Erythroblast (primary cell): ENCODE results near the gene PHLDA2.

Experiments used
- DNase-seq, 2 experiments: peaks; one replicate each; lab custom pipeline; 2025; lab: John Stamatoyannopoulos, UW
- GATA1 ChIP-seq: IDR thresholded peaks from 2 replicates; pipeline ENCODE4 v1.6.1; 2011; ENCODE audit warnings: low read depth, mild to moderate bottlenecking, control low read depth, low read length, moderate library complexity
- POLR2A ChIP-seq: IDR thresholded peaks from 2 replicates; pipeline ENCODE4 v1.6.1; 2011; ENCODE audit warnings: mild to moderate bottlenecking, low read length

The PHLDA2 gene

DNA sequence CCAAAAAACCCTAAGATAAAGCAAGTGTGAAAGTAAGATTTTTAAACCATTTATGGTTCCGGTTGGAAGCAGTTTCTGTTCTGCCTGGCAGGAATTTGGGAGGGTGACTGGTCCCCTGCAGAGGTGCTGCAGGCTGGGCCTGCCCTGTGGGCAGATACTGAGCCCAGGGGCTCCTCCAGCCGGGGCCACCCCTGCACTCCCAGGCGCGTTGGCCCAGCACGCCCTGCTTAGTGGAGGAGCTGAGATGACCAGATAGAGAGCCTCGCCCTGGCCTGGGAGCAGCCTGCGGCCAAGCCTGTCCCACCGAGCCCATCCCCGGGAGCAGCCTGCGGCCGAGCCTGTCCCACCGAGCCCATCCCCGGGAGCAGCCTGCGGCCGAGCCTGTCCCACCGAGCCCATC, 8.0 kb downstream of the PHLDA2 start:
- TF ChIP-seq POLR2A = no peak
- TF ChIP-seq GATA1 = no peak
- DNase-seq = no peak

DNA sequence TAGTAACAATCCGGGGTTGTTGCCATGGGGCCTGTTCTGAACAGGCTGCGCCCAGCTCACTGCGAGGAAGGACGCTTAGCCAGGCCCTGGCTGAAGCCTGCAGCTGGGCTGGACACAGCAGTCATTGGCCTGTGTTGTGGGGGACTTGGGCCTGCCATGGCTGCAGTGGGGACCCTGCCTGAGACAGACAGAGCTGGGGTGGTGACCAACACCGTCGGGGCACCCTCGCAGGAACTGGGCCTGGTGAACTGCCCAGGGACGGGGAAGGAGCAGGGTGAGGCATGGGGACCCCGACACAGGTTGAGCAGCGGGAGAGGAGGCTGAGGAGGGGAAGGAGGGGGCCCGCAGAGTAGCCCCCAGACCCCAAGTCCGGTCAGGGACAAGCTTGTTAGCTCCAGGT, 8.9 kb downstream of the PHLDA2 start:
- DNase-seq = no peak
- TF ChIP-seq POLR2A (no peak), GATA1 (no peak)

DNA sequence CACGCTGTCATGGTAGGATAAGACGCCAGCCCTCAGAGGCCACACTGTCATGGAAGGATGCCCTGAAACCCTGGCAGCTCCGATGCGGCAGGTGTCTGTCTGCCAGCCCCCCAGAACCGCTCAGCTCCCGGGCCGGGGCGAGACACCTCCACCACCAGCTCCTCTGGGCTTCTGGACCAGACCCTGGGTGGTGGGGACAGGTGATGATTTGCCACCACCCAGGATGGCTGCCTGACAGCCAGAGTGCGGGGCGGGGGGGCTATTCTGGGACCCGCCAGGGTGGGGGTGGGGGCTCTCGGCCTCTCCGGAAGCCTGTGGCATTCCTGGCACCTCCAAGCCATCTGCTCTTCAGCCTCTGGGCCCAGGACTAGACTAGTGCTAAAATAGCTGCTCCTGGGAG, 9.4 kb downstream of the PHLDA2 start:
- no peak for DNase-seq
- no peak for TF ChIP-seq GATA1
- TF ChIP-seq POLR2A = no peak

DNA sequence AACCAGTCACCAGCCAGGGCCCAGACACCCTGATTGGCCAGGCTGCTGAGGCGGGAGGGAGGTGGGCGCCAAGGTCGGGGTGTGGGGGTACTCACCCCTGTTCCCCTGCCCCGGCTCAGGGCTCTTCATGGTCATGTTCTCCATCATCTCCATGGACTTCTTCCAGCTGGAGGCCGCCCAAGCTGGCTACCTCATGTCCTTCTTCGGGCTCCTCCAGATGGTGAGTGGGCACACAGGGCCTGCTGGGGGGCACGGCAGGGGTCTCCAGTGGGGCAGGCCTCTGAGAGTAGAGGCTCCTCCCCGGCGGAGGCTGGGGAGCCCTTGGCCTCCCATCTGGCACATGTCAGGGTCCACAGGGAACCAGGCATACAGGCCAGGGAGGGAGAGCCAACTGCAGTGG, 10.0 kb downstream of the PHLDA2 start:
- DNase-seq = no peak
- TF ChIP-seq GATA1 = no peak
- no peak for TF ChIP-seq POLR2A

DNA sequence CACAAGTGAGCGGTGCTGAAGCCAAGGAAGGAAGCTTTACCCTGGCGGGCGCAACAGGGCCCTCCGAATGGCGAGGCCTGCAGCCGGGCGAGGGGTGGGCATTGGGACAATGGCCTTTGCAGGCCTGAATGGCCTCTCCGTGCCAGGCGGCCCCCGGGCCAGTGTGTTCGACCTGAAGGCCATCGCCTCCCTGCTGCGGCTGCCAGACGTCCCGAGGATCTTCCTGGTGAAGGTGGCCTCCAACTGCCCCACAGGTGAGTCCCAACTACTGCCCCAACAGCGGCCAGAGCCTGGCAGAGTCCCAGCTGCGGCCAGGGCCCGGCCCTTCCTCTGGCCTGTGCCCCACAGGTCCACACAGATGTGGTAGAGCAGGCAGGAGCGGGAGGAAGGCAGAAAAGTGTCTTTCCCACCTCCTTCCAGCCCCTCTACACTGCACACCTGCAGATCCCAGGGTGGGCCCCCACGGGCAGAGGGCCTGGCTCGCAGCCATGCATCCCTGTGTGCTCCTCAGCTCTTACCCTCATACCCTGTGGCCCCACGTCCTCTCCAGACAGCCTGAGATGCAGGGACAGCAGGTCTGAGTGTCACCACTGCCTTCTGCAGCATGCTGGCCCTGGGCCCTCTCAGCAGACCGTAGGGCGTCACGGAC, 11.3 kb downstream of the PHLDA2 start:
- TF ChIP-seq POLR2A (no peak), GATA1 (no peak)
- no peak for DNase-seq

DNA sequence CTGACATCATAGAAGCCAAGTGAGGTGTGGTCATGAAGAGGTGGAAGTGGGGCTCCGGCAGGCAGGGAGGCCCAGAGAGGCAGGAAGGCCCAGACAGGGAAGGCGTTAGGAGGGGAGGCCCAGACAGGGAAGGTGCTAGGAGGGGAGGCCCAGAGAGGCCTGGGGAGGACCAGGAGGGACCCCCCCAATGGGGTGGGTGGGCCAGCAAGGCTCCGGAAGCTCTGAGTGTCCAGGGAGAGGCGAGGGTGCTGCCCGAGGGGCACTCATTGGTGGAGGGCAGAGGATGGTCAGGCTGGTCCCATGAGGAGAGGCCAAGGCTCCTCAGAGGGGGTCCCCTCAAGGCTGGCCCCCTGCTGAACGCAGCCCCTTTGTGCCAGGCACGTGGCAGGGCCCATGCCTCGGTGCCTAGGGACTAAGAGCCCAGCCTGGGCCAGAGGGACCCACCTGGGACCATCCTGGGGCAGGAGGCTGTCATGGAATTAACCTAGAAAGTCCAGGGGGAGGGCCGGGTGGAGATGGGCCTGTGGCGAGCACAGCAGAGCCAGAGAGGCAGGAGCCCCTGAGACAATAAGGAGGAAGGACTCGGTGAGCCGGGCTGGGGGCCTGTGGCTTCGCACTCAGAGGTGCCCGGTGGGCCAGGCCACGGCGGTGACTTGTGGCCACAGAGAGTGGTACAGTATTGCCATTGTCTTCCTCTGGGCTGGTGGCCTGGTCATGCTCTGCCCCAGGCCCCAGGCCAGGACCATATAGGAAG, 12.2 kb downstream of the PHLDA2 start:
- TF ChIP-seq POLR2A (no peak), GATA1 (no peak)
- DNase-seq = no peak

DNA sequence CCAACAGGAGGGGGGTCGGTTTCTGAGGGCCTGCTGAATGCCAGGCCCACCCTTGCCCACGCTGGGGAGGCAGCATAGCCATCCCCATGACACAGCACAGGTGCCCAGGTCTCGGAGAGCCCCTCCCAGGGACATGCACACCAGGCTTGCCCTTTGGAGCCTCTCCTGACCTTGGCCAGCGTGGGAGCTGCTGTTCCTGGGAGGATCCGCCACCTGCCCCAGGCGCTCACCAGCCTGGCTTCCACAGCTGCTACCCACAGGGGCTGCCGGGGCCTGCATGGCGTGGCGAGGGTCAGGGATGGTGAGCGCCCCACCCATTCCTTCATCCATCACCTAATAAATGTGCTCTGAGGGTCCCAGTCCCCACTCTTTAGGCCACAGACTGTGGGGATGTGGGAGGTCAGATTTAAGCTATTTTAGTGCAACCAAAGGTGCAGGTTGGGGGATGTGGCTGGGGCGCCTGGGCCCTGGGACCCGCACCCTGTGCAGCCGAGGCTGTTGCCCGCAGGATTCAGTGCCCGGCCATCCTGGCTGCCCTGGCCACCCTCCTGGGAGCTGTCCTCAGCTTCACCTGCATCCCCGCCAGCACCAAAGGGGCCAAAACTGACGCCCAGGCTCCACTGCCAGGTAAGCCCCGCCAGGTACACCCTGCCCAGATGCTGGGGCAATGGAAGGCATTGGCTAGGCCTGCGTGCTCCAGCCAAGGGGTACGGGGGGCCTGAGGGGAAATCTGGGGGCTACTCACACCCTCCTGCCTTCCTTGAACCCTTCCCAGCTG, 12.9 kb downstream of the PHLDA2 start:
- no peak for TF ChIP-seq GATA1
- TF ChIP-seq POLR2A = no peak
- no peak for DNase-seq

DNA sequence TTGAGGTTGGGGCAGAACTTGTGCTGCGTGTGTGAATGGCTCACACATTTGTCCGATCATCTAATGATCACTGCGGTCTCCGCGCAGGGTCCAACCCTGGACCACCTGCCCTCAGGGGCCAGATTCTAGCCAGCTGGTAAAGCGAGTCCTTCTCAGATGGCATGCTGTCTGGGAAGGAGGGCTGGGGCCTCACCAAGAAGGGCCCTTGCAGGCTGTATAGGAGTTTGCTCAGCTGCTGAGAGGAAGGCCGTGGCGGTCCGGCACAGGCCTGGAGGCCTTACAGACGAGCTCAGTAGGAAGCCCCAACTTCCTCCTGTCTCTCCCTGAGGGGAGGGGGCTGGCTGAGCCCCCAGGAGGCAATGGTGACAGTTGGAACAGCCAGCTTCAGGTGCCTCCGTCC, 13.7 kb downstream of the PHLDA2 start:
- DNase-seq = no peak

DNA sequence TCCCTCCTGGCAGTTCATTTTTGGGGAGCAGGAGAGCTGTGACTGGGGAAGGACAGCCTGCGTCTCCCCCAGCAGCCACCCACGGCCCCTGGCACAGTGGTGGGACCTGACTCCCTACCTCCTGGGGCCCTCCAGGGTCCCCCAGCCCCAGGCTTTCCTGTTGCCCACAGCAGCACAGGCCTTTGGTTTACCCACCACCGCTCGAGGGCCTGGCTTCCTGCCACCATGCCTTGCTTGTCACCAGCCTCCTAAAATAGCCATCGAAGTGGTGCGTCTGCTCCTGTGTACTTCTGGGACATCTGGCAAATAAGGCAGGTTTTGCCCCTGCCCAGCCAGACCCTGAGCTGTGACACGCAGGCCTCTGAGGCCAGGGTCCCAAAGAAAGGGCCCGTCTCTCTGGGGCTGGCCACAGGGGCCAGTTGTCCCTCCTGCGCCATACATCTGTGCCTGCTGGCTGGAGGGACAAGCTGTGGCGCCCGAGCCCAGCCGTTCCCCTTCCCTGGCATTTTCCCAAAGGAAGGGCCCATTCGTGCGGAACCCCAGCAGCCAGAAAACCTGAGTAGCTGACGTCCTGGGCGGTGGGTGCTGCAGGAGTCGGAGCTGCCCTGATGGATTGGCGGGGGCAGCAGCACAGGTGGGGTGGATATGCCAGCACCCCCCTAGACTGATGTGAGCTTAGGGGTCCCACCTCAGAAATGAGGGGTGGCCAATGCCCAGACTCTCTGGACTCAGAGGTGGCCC, 14.6 kb downstream of the PHLDA2 start:
- TF ChIP-seq POLR2A = no peak
- no peak for TF ChIP-seq GATA1
- no peak for DNase-seq

More for the DNA sequence above, 13.7 kb downstream of the PHLDA2 start:
- no peak for TF ChIP-seq POLR2A
- TF ChIP-seq GATA1 = no peak

DNA sequence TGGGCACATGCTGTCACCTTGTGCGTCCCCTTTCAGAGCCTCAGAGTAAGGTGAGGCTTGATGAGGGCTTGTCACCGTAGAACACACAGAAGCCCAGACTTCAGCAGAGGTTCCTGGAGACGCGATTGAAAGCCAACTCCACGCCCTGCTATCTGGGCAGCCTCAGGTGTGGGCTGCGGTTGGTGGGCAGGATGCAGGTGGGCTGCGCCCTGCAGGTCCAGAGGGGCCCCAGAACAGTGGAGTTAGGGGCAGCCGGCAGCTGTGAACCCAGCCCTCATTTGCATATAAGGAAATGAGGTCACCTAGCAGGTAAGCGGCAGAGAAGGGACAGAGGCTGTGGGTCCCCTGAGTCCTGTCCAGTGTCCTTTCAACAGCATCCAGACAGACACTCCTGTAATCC, 15.4 kb downstream of the PHLDA2 start:
- TF ChIP-seq GATA1 = no peak
- no peak for TF ChIP-seq POLR2A
- no peak for DNase-seq

DNA sequence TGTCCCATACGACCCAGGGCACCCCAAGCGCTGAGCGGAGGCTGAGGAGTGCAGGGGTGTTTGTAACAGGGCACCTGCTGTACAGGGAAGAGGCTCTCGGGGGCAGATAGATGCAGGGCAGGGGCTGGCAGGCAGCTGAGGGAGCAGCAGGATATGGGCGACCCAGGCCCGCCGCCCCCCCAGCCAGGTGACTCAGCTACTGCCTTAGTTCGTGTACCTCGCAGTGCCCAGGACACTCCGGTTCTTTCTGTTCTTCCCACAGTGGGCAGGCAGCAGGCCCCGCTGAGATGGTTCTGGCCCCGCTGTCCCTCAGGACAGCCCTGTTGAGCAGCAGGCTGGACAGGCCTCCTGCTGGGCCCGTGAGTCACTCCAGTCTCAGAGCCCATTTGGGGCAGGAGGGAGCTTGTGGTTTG, 16.2 kb downstream of the PHLDA2 start:
- TF ChIP-seq GATA1 = no peak
- TF ChIP-seq POLR2A = no peak

DNA sequence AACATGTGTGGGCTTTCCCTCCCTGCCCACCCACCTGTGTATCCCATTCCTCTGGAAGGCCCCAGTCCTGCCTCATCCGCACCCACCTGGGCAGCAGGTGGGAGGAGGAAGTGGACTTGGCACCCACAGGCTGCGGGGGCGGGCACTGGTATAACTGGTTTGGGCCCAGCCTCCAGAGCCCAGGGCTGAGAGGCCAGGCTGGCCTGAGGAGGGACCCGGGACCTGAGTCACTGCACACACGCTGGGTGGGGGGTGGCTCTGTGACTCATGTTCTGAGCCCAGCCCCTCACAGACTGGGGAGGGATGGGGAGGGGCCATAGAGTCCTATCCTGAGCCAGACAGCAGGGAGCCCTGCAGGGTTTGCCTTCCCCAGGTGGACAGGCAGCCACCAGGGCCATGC, 16.7 kb downstream of the PHLDA2 start:
- no peak for DNase-seq
- TF ChIP-seq POLR2A (no peak), GATA1 (no peak)

More for the DNA sequence above, 16.2 kb downstream of the PHLDA2 start:
- no peak for DNase-seq

DNA sequence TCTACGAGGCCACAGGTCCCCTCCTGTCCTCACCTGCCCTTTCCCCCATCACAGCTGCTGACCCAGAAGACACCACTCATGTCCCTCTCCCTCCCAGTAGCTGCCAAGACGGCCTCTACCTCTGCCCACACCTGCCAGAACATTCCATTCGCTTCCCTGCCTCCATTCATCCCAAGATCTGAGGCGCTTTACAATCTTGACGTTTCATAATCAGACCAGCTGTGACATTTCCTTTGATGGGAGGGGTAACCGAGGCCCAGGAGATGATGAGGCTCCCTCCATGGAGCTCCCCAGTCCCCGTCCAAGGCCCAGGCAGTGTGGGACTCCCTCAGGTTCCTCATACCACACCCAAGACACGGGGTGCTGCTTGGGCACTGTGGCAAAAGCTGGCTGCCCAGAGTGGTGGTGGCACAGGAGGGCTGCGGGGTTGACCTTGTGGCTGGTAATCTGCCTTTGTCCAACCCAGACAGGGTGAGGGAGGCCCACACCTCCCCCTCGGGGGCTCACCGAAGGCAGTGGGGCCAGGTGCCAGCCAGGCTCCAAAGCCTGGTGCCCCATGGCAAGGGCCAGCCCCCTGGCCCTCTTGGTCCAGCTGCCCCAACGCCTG, 17.3 kb downstream of the PHLDA2 start:
- TF ChIP-seq GATA1 (no peak), POLR2A (no peak)

More for the DNA sequence above, 17.3 kb downstream of the PHLDA2 start:
- no peak for DNase-seq
